HTR-8/SVneo (cell line): ENCODE measurements around the gene TIMM10.

Experiments used
- DNase-seq: peaks from one replicate; pipeline ENCODE4 v3.0.0; 2011; ENCODE audit warnings: low spot score, mixed read lengths; ENCODE audit not compliant: insufficient read length
- FAIRE-seq: peaks from 2 replicates; lab custom pipeline; 2011; peaks lifted over from hg19 to GRCh38; lab: Jason Lieb, UNC

Gene TIMM10

GRCh38 chr11:57487021-57487778, 43.4 kb downstream of the TIMM10 start:
- no peak for DNase-seq
- FAIRE-seq = no peak

- DNase-seq (no peak), FAIRE-seq (no peak)
Measured at GRCh38 chr11:57485217-57485990, 45.1 kb downstream of the TIMM10 start.

GRCh38 chr11:57484141-57484710, 46.3 kb downstream of the TIMM10 start:
- FAIRE-seq (no peak), DNase-seq (no peak)

GRCh38 chr11:57483562-57483918, 47.0 kb downstream of the TIMM10 start:
- FAIRE-seq = no peak
- DNase-seq = no peak

GRCh38 chr11:57482782-57483561, 47.6 kb downstream of the TIMM10 start:
- DNase-seq (no peak), FAIRE-seq (no peak)

- no peak for FAIRE-seq
- no peak for DNase-seq
Measured at GRCh38 chr11:57481915-57482781, 48.4 kb downstream of the TIMM10 start.

- FAIRE-seq = no peak
Measured at GRCh38 chr11:57481315-57481714, 49.2 kb downstream of the TIMM10 start.

GRCh38 chr11:57480409-57481137, 50.0 kb downstream of the TIMM10 start:
- no peak for FAIRE-seq
- DNase-seq = peak; percentile 59

More at GRCh38 chr11:57481315-57481714, 49.2 kb downstream of the TIMM10 start:
- DNase-seq = no peak

- DNase-seq (no peak), FAIRE-seq (no peak)
Measured at GRCh38 chr11:57479911-57480310, 50.6 kb downstream of the TIMM10 start.

- DNase-seq (no peak), FAIRE-seq (no peak)
Measured at GRCh38 chr11:57479021-57479663, 51.4 kb downstream of the TIMM10 start.
